H9 (cell line): ENCODE measurements around the gene FAXC. TPM values are rescaled to one million over a fixed set of nuclear protein-coding genes. Genes with fewer than 3 reads are reported as not detected.

ENCODE experiments used
- DNase-seq: peaks from one replicate; pipeline ENCODE4 v3.0.0-alpha.2; 2017
- H2AFZ ChIP-seq: one replicate; pipeline ENCODE4 v1.6.1; 2013; ENCODE audit warnings: mild to moderate bottlenecking, low read length, control low read depth, moderate library complexity
- H2AK5ac ChIP-seq: 2 replicates; pipeline ENCODE4 v1.6.1; 2013; ENCODE audit warnings: low read length, control low read depth, mixed read lengths; ENCODE audit not compliant: insufficient read length
- H2BK120ac ChIP-seq: one replicate; pipeline ENCODE4 v1.6.1; 2013; ENCODE audit warnings: low read depth, mild to moderate bottlenecking, low read length, control low read depth, inconsistent platforms; ENCODE audit not compliant: poor library complexity, severe bottlenecking
- H2BK12ac ChIP-seq: 2 replicates; pipeline ENCODE4 v1.6.1; 2013; ENCODE audit warnings: low read length, control low read depth, mixed read lengths, low read depth; ENCODE audit not compliant: insufficient read length
- H2BK15ac ChIP-seq: 2 replicates; pipeline ENCODE4 v1.6.1; 2013; ENCODE audit warnings: low read depth, low read length, control low read depth
- H2BK20ac ChIP-seq: one replicate; pipeline ENCODE4 v1.6.1; 2013; ENCODE audit warnings: low read depth, mild to moderate bottlenecking, low read length, control low read depth, inconsistent platforms; ENCODE audit not compliant: poor library complexity, severe bottlenecking
- H2BK5ac ChIP-seq: 2 replicates; pipeline ENCODE4 v1.6.1; 2013; ENCODE audit warnings: low read length, control low read depth, mixed read lengths; ENCODE audit not compliant: insufficient read length
- H3K14ac ChIP-seq: 2 replicates; pipeline ENCODE4 v1.6.1; 2013; ENCODE audit warnings: low read length, control low read depth; ENCODE audit not compliant: insufficient read depth
- H3K18ac ChIP-seq: 2 replicates; pipeline ENCODE4 v1.6.1; 2013; ENCODE audit warnings: low read depth, mild to moderate bottlenecking, mixed read lengths, low read length, control low read depth; ENCODE audit not compliant: insufficient read length
- H3K23ac ChIP-seq: 2 replicates; pipeline ENCODE4 v1.6.1; 2013; ENCODE audit warnings: low read length, control low read depth, mixed read lengths, low read depth; ENCODE audit not compliant: insufficient read length
- H3K23me2 ChIP-seq: 2 replicates; pipeline ENCODE4 v1.6.1; 2013; ENCODE audit warnings: low read depth, mild to moderate bottlenecking, mixed read lengths, low read length, control low read depth; ENCODE audit not compliant: insufficient read length, poor library complexity, severe bottlenecking
- H3K27ac ChIP-seq: 2 replicates; pipeline ENCODE4 v1.5.1; 2013; ENCODE audit warnings: low read length, control low read depth, mixed read lengths, low read depth; ENCODE audit not compliant: insufficient read length
- H3K27me3 ChIP-seq: 2 replicates; pipeline ENCODE4 v1.6.1; 2013; ENCODE audit warnings: low read length, control low read depth, inconsistent platforms; ENCODE audit not compliant: insufficient read depth
- H3K4ac ChIP-seq: 2 replicates; pipeline ENCODE4 v1.6.1; 2013; ENCODE audit warnings: low read depth, mild to moderate bottlenecking, control low read depth, inconsistent platforms, low read length, moderate library complexity
- H3K4me1 ChIP-seq: 2 replicates; pipeline ENCODE4 v1.6.1; 2013; ENCODE audit warnings: low read length, control low read depth, inconsistent platforms; ENCODE audit not compliant: insufficient read depth
- H3K4me2 ChIP-seq: 2 replicates; pipeline ENCODE4 v1.6.1; 2013; ENCODE audit warnings: low read length, control low read depth, mixed read lengths; ENCODE audit not compliant: insufficient read length, insufficient read depth
- H3K56ac ChIP-seq: 2 replicates; pipeline ENCODE4 v1.6.1; 2013; ENCODE audit warnings: low read depth, mild to moderate bottlenecking, mixed read lengths, low read length, control low read depth; ENCODE audit not compliant: insufficient read length
- H3K79me1 ChIP-seq: 2 replicates; pipeline ENCODE4 v1.6.1; 2013; ENCODE audit warnings: low read depth, mild to moderate bottlenecking, moderate library complexity, low read length, control low read depth, inconsistent platforms; ENCODE audit not compliant: insufficient read depth, poor library complexity, severe bottlenecking
- H3K79me2 ChIP-seq: 2 replicates; pipeline ENCODE4 v1.6.1; 2013; ENCODE audit warnings: low read length, control low read depth, inconsistent platforms; ENCODE audit not compliant: insufficient read depth
- H3K9ac ChIP-seq: 2 replicates; pipeline ENCODE4 v1.6.1; 2013; ENCODE audit warnings: low read length, control low read depth, mixed read lengths; ENCODE audit not compliant: insufficient read length; ENCODE audit errors: extremely low read depth
- H3K9me3 ChIP-seq: one replicate; pipeline ENCODE4 v1.6.1; 2013; ENCODE audit warnings: low read depth, low read length, inconsistent platforms; ENCODE audit not compliant: control insufficient read depth
- H3T11ph ChIP-seq: one replicate; pipeline ENCODE4 v1.6.1; 2013; ENCODE audit warnings: mild to moderate bottlenecking, low read length, control low read depth, inconsistent platforms
- H4K20me1 ChIP-seq: one replicate; pipeline ENCODE4 v1.6.1; 2013; ENCODE audit not compliant: control insufficient read depth, insufficient read length, insufficient read depth
- H4K5ac ChIP-seq: 2 replicates; pipeline ENCODE4 v1.6.1; 2013; ENCODE audit warnings: low read depth, mild to moderate bottlenecking, mixed read lengths, low read length, control low read depth; ENCODE audit not compliant: insufficient read length
- H4K8ac ChIP-seq: replicated peaks from 2 replicates; pipeline ENCODE4 v1.6.1; 2013; ENCODE audit warnings: low read length, control low read depth, mixed read lengths, low read depth; ENCODE audit not compliant: insufficient read length
- H4K91ac ChIP-seq: 2 replicates; pipeline ENCODE4 v1.6.1; 2013; ENCODE audit warnings: low read depth, mild to moderate bottlenecking, moderate library complexity, mixed read lengths, low read length, control low read depth; ENCODE audit not compliant: insufficient read length
- H3K27ac Mint-ChIP-seq, 3 experiments: 2 replicates in 2 of 3; 3 replicates in 1 of 3; pipeline ENCODE4 v1.8.0; 2020 to 2021; ENCODE audit warnings: mixed read lengths in 3 of 3, mild to moderate bottlenecking in 1 of 3, moderate library complexity in 1 of 3
- H3K27me3 Mint-ChIP-seq: 2 replicates; pipeline ENCODE4 v1.8.0; 2021; ENCODE audit warnings: low read depth, mild to moderate bottlenecking, moderate library complexity, mixed read lengths
- H3K36me3 Mint-ChIP-seq, 3 experiments: 2 replicates in 2 of 3; 3 replicates in 1 of 3; pipeline ENCODE4 v1.8.0; 2020 to 2021; ENCODE audit warnings: low read depth in 3 of 3, mixed read lengths in 3 of 3; ENCODE audit not compliant: insufficient read depth in 1 of 3
- H3K4me1 Mint-ChIP-seq, 2 experiments: 2 replicates each; pipeline ENCODE4 v1.8.0; 2020; ENCODE audit warnings: mixed read lengths in 2 of 2
- H3K4me3 Mint-ChIP-seq, 2 experiments: 2 replicates in 1 of 2; 3 replicates in 1 of 2; pipeline ENCODE4 v1.8.0; 2020 to 2021; ENCODE audit warnings: mild to moderate bottlenecking in 2 of 2, mixed read lengths in 2 of 2, moderate library complexity in 1 of 2
- H3K9me3 Mint-ChIP-seq, 2 experiments: 2 replicates in 1 of 2; 3 replicates in 1 of 2; pipeline ENCODE4 v1.8.0; 2020; ENCODE audit warnings: mild to moderate bottlenecking in 2 of 2, mixed read lengths in 2 of 2, moderate library complexity in 1 of 2
- WGBS: extraction: QIAGEN DNeasy Blood & Tissue Kit; methylation state at CpG from one replicate; pipeline ENCODE4 v1.1.7; 2013; ENCODE audit warnings: missing lambda C conversion rate, low lambda C conversion rate, mixed read lengths; ENCODE audit not compliant: insufficient read length; ENCODE audit errors: extremely low coverage; 5-methylcytosine and 5-hydroxymethylcytosine counted together
- total RNA-seq: library from RNA; stranded (reverse); gene quantifications from 2 replicates; pipeline ENCODE4 v1.2.1, GENCODE V29; 2021
- TF ChIP-seq, protein P1 (sequence below): fragments of 200-600 bp; sonication (generic); conservative IDR thresholded peaks from 3 replicates; pipeline ENCODE4 v1.8.0; 2021; ENCODE audit warnings: antibody characterized with exemption, mild to moderate bottlenecking

Gene FAXC
- total RNA-seq, 1 experiment from 2014 or later: 17.2 TPM

GRCh38 chr6:99285881-99286280, 63.6 kb downstream of the FAXC start:
- H3K4me1 Mint-ChIP-seq: no peaks in the 10 kb centered on the region; a peak in 1 of 4 replicates
- no peaks in the 10 kb centered on the region for H3K4me1 ChIP-seq
- no peaks in the 10 kb centered on the region for H3K79me1 ChIP-seq
- no peak overlapping the region for H2BK15ac ChIP-seq
- no peak overlapping the region for H4K91ac ChIP-seq
- no peaks in the 10 kb centered on the region for H3K9me3 ChIP-seq
- H3K79me2 ChIP-seq: no peaks in the 10 kb centered on the region
- H4K8ac ChIP-seq: no peak overlapping the region
- no peaks in the 10 kb centered on the region for H3K9me3 Mint-ChIP-seq
- H2BK5ac ChIP-seq: no peak overlapping the region
- H3K4ac ChIP-seq: no peak overlapping the region
- H3K23ac ChIP-seq: no peak overlapping the region
- H3K36me3 Mint-ChIP-seq: peaks cover under 1 to 11% (median 6%) of the 10 kb centered on the region in 3 experiments; a peak in 3 of 7 replicates
- H4K5ac ChIP-seq: no peak overlapping the region
- no peak overlapping the region for H3K18ac ChIP-seq
- no peak overlapping the region for H3K4me2 ChIP-seq
- H2AK5ac ChIP-seq: no peak overlapping the region
- no peak overlapping the region for H3K14ac ChIP-seq
- no peak overlapping the region for H2BK120ac ChIP-seq
- DNase-seq: no peak
- H3K27ac ChIP-seq: no peak overlapping the region
- no peaks in the 10 kb centered on the region for H3K23me2 ChIP-seq
- H3K56ac ChIP-seq: no peak overlapping the region
- H2AFZ ChIP-seq: no peak overlapping the region
- H3K27ac Mint-ChIP-seq: no peak overlapping the region
- H3K4me3 Mint-ChIP-seq: no peak overlapping the region
- no peak overlapping the region for H3K9ac ChIP-seq
- TF ChIP-seq, protein P1, sequence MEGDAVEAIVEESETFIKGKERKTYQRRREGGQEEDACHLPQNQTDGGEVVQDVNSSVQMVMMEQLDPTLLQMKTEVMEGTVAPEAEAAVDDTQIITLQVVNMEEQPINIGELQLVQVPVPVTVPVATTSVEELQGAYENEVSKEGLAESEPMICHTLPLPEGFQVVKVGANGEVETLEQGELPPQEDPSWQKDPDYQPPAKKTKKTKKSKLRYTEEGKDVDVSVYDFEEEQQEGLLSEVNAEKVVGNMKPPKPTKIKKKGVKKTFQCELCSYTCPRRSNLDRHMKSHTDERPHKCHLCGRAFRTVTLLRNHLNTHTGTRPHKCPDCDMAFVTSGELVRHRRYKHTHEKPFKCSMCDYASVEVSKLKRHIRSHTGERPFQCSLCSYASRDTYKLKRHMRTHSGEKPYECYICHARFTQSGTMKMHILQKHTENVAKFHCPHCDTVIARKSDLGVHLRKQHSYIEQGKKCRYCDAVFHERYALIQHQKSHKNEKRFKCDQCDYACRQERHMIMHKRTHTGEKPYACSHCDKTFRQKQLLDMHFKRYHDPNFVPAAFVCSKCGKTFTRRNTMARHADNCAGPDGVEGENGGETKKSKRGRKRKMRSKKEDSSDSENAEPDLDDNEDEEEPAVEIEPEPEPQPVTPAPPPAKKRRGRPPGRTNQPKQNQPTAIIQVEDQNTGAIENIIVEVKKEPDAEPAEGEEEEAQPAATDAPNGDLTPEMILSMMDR: no peak
- no peaks in the 10 kb centered on the region for H4K20me1 ChIP-seq
- H3K27me3 ChIP-seq: no peaks in the 10 kb centered on the region
- H2BK12ac ChIP-seq: no peak overlapping the region
- WGBS: no CpG with 5 or more reads among the region's 4 CpGs
- no peak overlapping the region for H3T11ph ChIP-seq
- no peak overlapping the region for H2BK20ac ChIP-seq
- H3K27me3 Mint-ChIP-seq: no peaks in the 10 kb centered on the region
